Esophagus muscularis mucosa (tissue), 4 donors: ENCODE results near the gene ENKD1. TPM values are rescaled to one million over a fixed set of nuclear protein-coding genes. Genes with fewer than 3 reads are reported as not detected.

Experiments used
- DNase-seq: peaks from one replicate; pipeline ENCODE4 v3.0.0-alpha.2; 2017; ENCODE audit errors: extremely low spot score
- H3K27ac ChIP-seq, 4 donors: fragments of 200-600 bp; sonication (generic); replicated peaks in 1 of 4; 1 replicate in 3 of 4; 2 replicates in 1 of 4; pipeline ENCODE4 v1.5.1; 2016 to 2019; ENCODE audit warnings: mild to moderate bottlenecking in 1 of 4
- H3K27me3 ChIP-seq, 4 donors: fragments of 200-600 bp; sonication (generic); one replicate each; pipeline versions ENCODE4 v1.5.1 to v1.6.0; 2016 to 2019
- H3K36me3 ChIP-seq, 4 donors: fragments of 200-600 bp; sonication (generic); one replicate each; pipeline ENCODE4 v1.5.1; 2016 to 2019
- H3K4me1 ChIP-seq, 4 donors: fragments of 200-600 bp; sonication (generic); one replicate each; pipeline ENCODE4 v1.5.1; 2016 to 2019
- H3K4me3 ChIP-seq, 4 donors: fragments of 200-600 bp; sonication (generic); 1 replicate in 2 of 4; 2 replicates in 2 of 4; pipeline ENCODE4 v1.5.1; 2016 to 2019; ENCODE audit warnings: mild to moderate bottlenecking in 4 of 4, moderate library complexity in 1 of 4
- H3K9me3 ChIP-seq, 4 donors: fragments of 200-600 bp; sonication (generic); 1 replicate in 3 of 4; 2 replicates in 1 of 4; pipeline ENCODE4 v1.5.1; 2016 to 2019
- CTCF ChIP-seq, 3 experiments: fragments of 200-600 bp in 2 of 3; fragments of 450-650 bp in 1 of 3; sonication (generic) in 2 of 3; IDR thresholded peaks; one replicate each; pipeline ENCODE4 v1.5.1; 2017 to 2019; ENCODE audit warnings: antibody characterized with exemption in 3 of 3, mild to moderate bottlenecking in 2 of 3, moderate library complexity in 1 of 3
- EP300 ChIP-seq: sonication (generic); formaldehyde crosslinking; IDR thresholded peaks from one replicate; pipeline ENCODE4 v1.6.1; 2017; ENCODE audit warnings: antibody characterized with exemption
- POLR2A ChIP-seq: fragments of 450-650 bp; IDR thresholded peaks from one replicate; pipeline ENCODE4 v1.6.1; 2017; ENCODE audit warnings: antibody characterized with exemption, moderate library complexity, mild to moderate bottlenecking, low read depth
- POLR2AphosphoS5 ChIP-seq, 2 donors: sonication (generic); formaldehyde crosslinking; IDR thresholded peaks; one replicate each; pipeline ENCODE4 v1.6.1; 2017; ENCODE audit warnings: antibody characterized with exemption in 2 of 2
- WGBS: methylation state at CpG from one replicate; pipeline ENCODE4 v1.1.5; 2018; 5-methylcytosine and 5-hydroxymethylcytosine counted together
- intact Hi-C: fragments of 100-400 bp; cut with DNase I; formaldehyde crosslinking; loops from one replicate; pipeline ENCODE4 v1.15.1; 2023
- total RNA-seq, 4 donors: library from RNA; depleted of rRNA; stranded (reverse); fragments of >200 nt; gene quantifications; one replicate each; pipeline versions ENCODE4 v1.1.0 to v1.2.1, GENCODE V29; 2016

ENKD1 gene
- total RNA-seq, 4 donors from 2014 or later: 24.5 to 47.3 (median 35.6) TPM

GRCh38 chr16:67704110-67704509 lies 37.6 kb upstream of the ENKD1 start:
- DNase-seq: no peak
- intact Hi-C loops: no loop called here
- TF ChIP-seq POLR2A (no peak), EP300 (no peak), POLR2AphosphoS5 (IDR thresholded peaks at IDR 0.05) (no peak), CTCF (IDR thresholded peaks at IDR 0.05) (no peak)
- Histone ChIP-seq H3K4me1 (peaks cover 0 to 16% (median 3%) of the 10 kb centered on the region in 4 donors), H3K4me3 (no peak overlapping the region), H3K27me3 (no peaks in the 10 kb centered on the region), H3K36me3 (no peaks in the 10 kb centered on the region), H3K27ac (no peak overlapping the region), H3K9me3 (no peaks in the 10 kb centered on the region)
- 93% methylated on average over 5 of the region's 5 CpGs for WGBS

GRCh38 chr16:67703626-67704025 lies 37.1 kb upstream of the ENKD1 start:
- Histone ChIP-seq H3K9me3 (no peaks in the 10 kb centered on the region), H3K27me3 (no peaks in the 10 kb centered on the region), H3K4me3 (no peak overlapping the region), H3K27ac (no peak overlapping the region), H3K4me1 (peaks cover 0 to 16% (median 3%) of the 10 kb centered on the region in 4 donors), H3K36me3 (no peaks in the 10 kb centered on the region)
- TF ChIP-seq POLR2A: no peak
- TF ChIP-seq EP300: no peak
- no peak for TF ChIP-seq CTCF (IDR thresholded peaks at IDR 0.05)
- TF ChIP-seq POLR2AphosphoS5 (IDR thresholded peaks at IDR 0.05): no peak
- intact Hi-C loops: no loop called here
- no peak for DNase-seq
- WGBS: 83% methylated on average over 2 of the region's 2 CpGs

GRCh38 chr16:67702130-67702529 lies 35.6 kb upstream of the ENKD1 start:
- intact Hi-C loops: no loop called here
- H3K4me3 ChIP-seq: no peak overlapping the region
- no peaks in the 10 kb centered on the region for H3K9me3 ChIP-seq
- no peak overlapping the region for H3K27ac ChIP-seq
- WGBS: 89% methylated on average over 4 of the region's 4 CpGs
- no peaks in the 10 kb centered on the region for H3K36me3 ChIP-seq
- peaks cover 0 to 16% (median 3%) of the 10 kb centered on the region in 4 donors for H3K4me1 ChIP-seq
- no peaks in the 10 kb centered on the region for H3K27me3 ChIP-seq
- DNase-seq: no peak
- no peak for TF ChIP-seq POLR2AphosphoS5 (IDR thresholded peaks at IDR 0.05)
- no peak for TF ChIP-seq POLR2A
- TF ChIP-seq CTCF (IDR thresholded peaks at IDR 0.05): no peak
- TF ChIP-seq EP300: no peak

GRCh38 chr16:67701420-67701819 lies 34.9 kb upstream of the ENKD1 start:
- Histone ChIP-seq H3K9me3 (no peaks in the 10 kb centered on the region), H3K27ac (no peak overlapping the region), H3K4me1 (peaks cover 0 to 16% (median 3%) of the 10 kb centered on the region in 4 donors), H3K4me3 (no peak overlapping the region), H3K36me3 (no peaks in the 10 kb centered on the region), H3K27me3 (no peaks in the 10 kb centered on the region)
- no peak for DNase-seq
- TF ChIP-seq POLR2AphosphoS5 (IDR thresholded peaks at IDR 0.05) (no peak), EP300 (no peak), CTCF (IDR thresholded peaks at IDR 0.05) (no peak), POLR2A (no peak)
- WGBS: 97% methylated on average over 1 of the region's 1 CpG
- intact Hi-C loops: no loop called here

- H3K27me3 ChIP-seq: no peaks in the 10 kb centered on the region
- no peaks in the 10 kb centered on the region for H3K9me3 ChIP-seq
- no peak for DNase-seq
- no peak overlapping the region for H3K4me3 ChIP-seq
- TF ChIP-seq POLR2AphosphoS5 (IDR thresholded peaks at IDR 0.05) (no peak), CTCF (IDR thresholded peaks at IDR 0.05) (no peak), EP300 (no peak), POLR2A (no peak)
- 100% methylated on average over 7 of the region's 7 CpGs for WGBS
- H3K36me3 ChIP-seq: no peaks in the 10 kb centered on the region
- H3K4me1 ChIP-seq: peaks cover 0 to 8% (median 0%) of the 10 kb centered on the region in 4 donors
- intact Hi-C loops: no loop called here
- H3K27ac ChIP-seq: no peak overlapping the region
Measured at GRCh38 chr16:67699265-67699664, 32.7 kb upstream of the ENKD1 start.
